Measurements from ENCODE around the gene CCNE1.

Gene CCNE1

DNA sequence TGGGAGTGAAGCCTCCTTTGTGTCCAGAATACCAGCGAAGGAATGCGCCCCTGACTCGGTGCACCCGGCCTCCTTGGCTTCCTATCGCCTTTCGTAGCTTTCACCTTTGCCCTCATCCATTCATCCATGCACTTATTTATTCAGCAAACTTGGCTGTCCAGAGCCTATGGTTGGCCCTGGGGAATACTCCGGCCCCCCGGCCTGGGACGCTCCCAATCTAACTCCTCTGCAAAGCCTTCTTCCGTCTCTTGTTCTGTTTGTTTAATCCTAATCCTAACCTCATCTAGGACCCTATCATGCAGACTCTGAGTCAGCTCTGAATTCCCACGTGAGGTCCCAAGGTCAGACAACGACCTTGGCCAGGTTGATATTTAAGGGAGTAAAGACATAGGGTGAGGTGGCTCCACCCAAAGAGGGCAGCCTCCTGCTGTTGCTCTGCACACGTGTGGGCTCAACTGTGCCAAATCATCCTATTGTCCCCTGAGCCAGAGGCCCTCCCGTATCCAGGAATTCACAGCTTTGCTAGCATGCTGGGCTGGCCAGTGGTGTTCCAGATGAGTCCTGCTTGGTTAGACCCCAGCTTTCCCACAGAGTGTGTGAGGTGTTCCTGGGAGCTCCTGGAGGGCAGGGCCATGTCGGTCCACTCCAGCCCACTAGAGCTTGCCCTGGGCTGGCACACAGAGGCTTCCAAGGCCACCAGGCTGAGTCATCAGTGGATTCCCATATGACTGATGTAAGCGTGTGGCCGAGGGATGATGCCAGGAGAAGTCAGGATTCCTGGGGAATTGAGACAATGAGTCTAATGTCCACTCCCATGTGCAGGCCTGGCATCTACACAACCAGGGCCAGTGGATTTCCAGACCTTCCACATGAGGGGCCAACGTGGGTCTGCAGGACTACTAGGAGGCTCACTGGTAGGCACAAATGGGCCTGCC lies 6.5 kb upstream of the CCNE1 start:
- Histone ChIP-seq H4K20me1 (ENCODE audit: insufficient read depth, low read length) (no peaks in the 10 kb centered on the region), H3K27me3 (ENCODE audit: insufficient read depth, low read length, poor library complexity) (no peaks in the 10 kb centered on the region), H3K9ac (ENCODE audit: low read depth, low read length) (no peak overlapping the region), H3K36me3 (ENCODE audit: insufficient read depth, low read length) (no peaks in the 10 kb centered on the region), H3K4me1 (ENCODE audit: insufficient read depth, low read length) (peaks cover 3% of the 10 kb centered on the region), H2AFZ (ENCODE audit: low read depth, low read length) (no peak overlapping the region), H3K4me2 (ENCODE audit: insufficient read depth, low read length) (no peak overlapping the region), H3K27ac (ENCODE audit: low read length) (no peak overlapping the region), H3K9me3 (ENCODE audit: insufficient read depth, low read length, severe bottlenecking) (no peaks in the 10 kb centered on the region), H3K79me2 (ENCODE audit: insufficient read depth, low read length) (no peaks in the 10 kb centered on the region), H3K4me3 (ENCODE audit: low read depth in 1 of 2, low read length in 2 of 2) (no peak overlapping the region)
- TF ChIP-seq EZH2 (IDR thresholded peaks at IDR 0.05; ENCODE audit: borderline replicate concordance, low read depth, low read length, severe bottlenecking): no peak
- TF ChIP-seq, protein P1, sequence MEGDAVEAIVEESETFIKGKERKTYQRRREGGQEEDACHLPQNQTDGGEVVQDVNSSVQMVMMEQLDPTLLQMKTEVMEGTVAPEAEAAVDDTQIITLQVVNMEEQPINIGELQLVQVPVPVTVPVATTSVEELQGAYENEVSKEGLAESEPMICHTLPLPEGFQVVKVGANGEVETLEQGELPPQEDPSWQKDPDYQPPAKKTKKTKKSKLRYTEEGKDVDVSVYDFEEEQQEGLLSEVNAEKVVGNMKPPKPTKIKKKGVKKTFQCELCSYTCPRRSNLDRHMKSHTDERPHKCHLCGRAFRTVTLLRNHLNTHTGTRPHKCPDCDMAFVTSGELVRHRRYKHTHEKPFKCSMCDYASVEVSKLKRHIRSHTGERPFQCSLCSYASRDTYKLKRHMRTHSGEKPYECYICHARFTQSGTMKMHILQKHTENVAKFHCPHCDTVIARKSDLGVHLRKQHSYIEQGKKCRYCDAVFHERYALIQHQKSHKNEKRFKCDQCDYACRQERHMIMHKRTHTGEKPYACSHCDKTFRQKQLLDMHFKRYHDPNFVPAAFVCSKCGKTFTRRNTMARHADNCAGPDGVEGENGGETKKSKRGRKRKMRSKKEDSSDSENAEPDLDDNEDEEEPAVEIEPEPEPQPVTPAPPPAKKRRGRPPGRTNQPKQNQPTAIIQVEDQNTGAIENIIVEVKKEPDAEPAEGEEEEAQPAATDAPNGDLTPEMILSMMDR (IDR thresholded peaks at IDR 0.05; ENCODE audit: borderline replicate concordance, extremely low read depth, low read length, poor library complexity, severe bottlenecking): no peak
- DNase-seq: no peak
- no peak for ATAC-seq (ENCODE audit: insufficient read depth, low read depth)

GRCh38 chr19:29806098-29806866 lies 5.5 kb upstream of the CCNE1 start:
- no peak overlapping the region for H2AFZ ChIP-seq (ENCODE audit: low read depth, low read length)
- no peaks in the 10 kb centered on the region for H3K79me2 ChIP-seq (ENCODE audit: insufficient read depth, low read length)
- no peaks in the 10 kb centered on the region for H3K36me3 ChIP-seq (ENCODE audit: insufficient read depth, low read length)
- H3K4me3 ChIP-seq (ENCODE audit: low read depth in 1 of 2, low read length in 2 of 2): no peak overlapping the region
- no peaks in the 10 kb centered on the region for H3K9me3 ChIP-seq (ENCODE audit: insufficient read depth, low read length, severe bottlenecking)
- no peak overlapping the region for H3K4me2 ChIP-seq (ENCODE audit: insufficient read depth, low read length)
- H3K27ac ChIP-seq (ENCODE audit: low read length): no peak overlapping the region
- peaks cover 13% of the 10 kb centered on the region for H3K4me1 ChIP-seq (ENCODE audit: insufficient read depth, low read length)
- no peaks in the 10 kb centered on the region for H3K27me3 ChIP-seq (ENCODE audit: insufficient read depth, low read length, poor library complexity)
- no peak for ATAC-seq (ENCODE audit: insufficient read depth, low read depth)
- DNase-seq: no peak
- TF ChIP-seq, protein P1 (IDR thresholded peaks at IDR 0.05; ENCODE audit: borderline replicate concordance, extremely low read depth, low read length, poor library complexity, severe bottlenecking): no peak
- no peak for TF ChIP-seq EZH2 (IDR thresholded peaks at IDR 0.05; ENCODE audit: borderline replicate concordance, low read depth, low read length, severe bottlenecking)
- no peak overlapping the region for H3K9ac ChIP-seq (ENCODE audit: low read depth, low read length)
- no peaks in the 10 kb centered on the region for H4K20me1 ChIP-seq (ENCODE audit: insufficient read depth, low read length)

- TF ChIP-seq, protein P1 (IDR thresholded peaks at IDR 0.05; ENCODE audit: borderline replicate concordance, extremely low read depth, low read length, poor library complexity, severe bottlenecking): no peak
- TF ChIP-seq EZH2 (IDR thresholded peaks at IDR 0.05; ENCODE audit: borderline replicate concordance, low read depth, low read length, severe bottlenecking): no peak
- no peaks in the 10 kb centered on the region for H3K36me3 ChIP-seq (ENCODE audit: insufficient read depth, low read length)
- no peaks in the 10 kb centered on the region for H3K9me3 ChIP-seq (ENCODE audit: insufficient read depth, low read length, severe bottlenecking)
- DNase-seq (no peak), ATAC-seq (ENCODE audit: insufficient read depth, low read depth) (no peak)
- no peak overlapping the region for H3K9ac ChIP-seq (ENCODE audit: low read depth, low read length)
- no peak overlapping the region for H3K27ac ChIP-seq (ENCODE audit: low read length)
- no peak overlapping the region for H3K4me3 ChIP-seq (ENCODE audit: low read depth in 1 of 2, low read length in 2 of 2)
- no peaks in the 10 kb centered on the region for H3K79me2 ChIP-seq (ENCODE audit: insufficient read depth, low read length)
- peaks cover 13% of the 10 kb centered on the region for H3K4me1 ChIP-seq (ENCODE audit: insufficient read depth, low read length)
- no peaks in the 10 kb centered on the region for H3K27me3 ChIP-seq (ENCODE audit: insufficient read depth, low read length, poor library complexity)
- no peaks in the 10 kb centered on the region for H4K20me1 ChIP-seq (ENCODE audit: insufficient read depth, low read length)
- H2AFZ ChIP-seq (ENCODE audit: low read depth, low read length): no peak overlapping the region
- no peak overlapping the region for H3K4me2 ChIP-seq (ENCODE audit: insufficient read depth, low read length)
Measured at GRCh38 chr19:29807178-29807577, 4.6 kb upstream of the CCNE1 start.

All from DND-41 (cell line).